ENCODE data around the gene HECW1.

The HECW1 gene

DNA sequence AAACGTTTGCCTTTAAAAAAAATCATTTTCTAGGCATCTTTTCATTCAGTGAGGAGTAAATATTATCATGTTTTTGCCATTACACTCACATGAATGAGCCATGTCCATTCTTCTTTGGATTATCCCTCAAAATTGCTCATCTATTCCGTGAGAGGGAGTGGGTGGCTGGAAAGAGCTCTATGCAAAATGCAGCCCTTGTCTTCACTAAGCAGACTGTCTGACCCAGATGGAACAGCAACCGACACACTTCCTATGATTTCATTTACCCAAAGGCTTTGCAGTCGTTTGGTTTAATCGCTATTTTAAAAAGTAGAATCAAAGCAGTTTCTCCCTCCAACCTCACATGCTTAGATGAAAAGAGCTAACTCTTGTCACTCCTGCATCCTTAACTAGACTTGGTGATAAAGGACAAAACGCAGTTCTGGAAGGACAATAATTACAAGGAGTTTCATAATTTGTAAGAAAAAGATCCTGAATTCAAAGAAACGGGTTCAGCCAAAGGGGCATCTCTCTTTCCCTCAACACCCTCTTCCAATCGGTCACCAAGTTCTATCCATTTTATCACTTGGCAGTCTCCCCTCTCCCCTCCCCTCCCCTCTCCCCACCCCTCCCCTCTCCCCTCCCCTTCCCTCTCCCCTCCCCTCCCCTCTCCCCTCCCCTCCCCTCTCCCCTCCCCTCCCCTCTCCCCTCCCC lies 272.3 kb downstream of the HECW1 start:
- no peak overlapping the region for H3K4me3 ChIP-seq (ENCODE audit: low read depth, low read length)
- TF ChIP-seq, protein P1, sequence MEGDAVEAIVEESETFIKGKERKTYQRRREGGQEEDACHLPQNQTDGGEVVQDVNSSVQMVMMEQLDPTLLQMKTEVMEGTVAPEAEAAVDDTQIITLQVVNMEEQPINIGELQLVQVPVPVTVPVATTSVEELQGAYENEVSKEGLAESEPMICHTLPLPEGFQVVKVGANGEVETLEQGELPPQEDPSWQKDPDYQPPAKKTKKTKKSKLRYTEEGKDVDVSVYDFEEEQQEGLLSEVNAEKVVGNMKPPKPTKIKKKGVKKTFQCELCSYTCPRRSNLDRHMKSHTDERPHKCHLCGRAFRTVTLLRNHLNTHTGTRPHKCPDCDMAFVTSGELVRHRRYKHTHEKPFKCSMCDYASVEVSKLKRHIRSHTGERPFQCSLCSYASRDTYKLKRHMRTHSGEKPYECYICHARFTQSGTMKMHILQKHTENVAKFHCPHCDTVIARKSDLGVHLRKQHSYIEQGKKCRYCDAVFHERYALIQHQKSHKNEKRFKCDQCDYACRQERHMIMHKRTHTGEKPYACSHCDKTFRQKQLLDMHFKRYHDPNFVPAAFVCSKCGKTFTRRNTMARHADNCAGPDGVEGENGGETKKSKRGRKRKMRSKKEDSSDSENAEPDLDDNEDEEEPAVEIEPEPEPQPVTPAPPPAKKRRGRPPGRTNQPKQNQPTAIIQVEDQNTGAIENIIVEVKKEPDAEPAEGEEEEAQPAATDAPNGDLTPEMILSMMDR (IDR thresholded peaks at IDR 0.05; ENCODE audit: control insufficient read depth, extremely low read depth, insufficient read depth): no peak
- DNase-seq (ENCODE audit: low read depth): no peak

DNA sequence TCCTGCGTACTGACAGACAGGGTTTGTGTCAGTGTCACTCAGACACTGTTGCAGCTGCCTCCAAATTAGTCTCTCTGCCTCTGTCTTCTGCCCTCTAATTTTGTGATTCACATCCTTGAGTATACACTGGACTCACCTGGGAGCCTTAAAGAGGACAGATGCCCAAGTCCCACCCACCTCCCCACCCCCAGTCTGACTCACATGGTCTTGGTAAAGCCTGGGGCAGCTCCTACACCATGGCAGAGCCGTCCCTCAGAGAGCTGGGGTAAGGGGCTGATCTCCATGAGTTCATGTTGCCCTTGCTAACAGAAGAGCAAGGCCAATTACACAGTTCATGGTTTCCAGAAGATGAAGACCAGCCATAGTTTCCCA lies 272.8 kb downstream of the HECW1 start:
- TF ChIP-seq, protein P1 (IDR thresholded peaks at IDR 0.05; ENCODE audit: control insufficient read depth, extremely low read depth, insufficient read depth): no peak
- H3K4me3 ChIP-seq (ENCODE audit: low read depth, low read length): no peak overlapping the region
- no peak for DNase-seq (ENCODE audit: low read depth)

DNA sequence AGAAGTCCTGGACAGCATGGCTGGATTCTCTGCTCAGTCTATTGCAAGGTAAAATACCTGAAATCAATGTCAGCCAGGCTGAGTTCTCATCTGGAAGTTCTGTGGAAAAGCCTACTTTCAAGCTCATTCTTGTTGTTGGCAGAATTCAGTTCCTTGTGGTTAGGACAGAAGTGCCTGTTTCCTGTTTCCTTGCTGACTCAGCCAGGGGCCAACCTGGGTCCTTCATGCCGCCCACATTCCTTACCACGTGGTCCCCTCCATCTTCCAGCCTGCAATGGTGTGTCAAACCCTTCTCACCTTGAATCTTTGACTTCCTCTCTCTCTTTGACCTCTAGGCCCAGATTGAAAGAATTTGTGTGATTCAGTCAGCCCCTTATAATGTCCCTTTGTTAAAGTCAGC lies 273.4 kb downstream of the HECW1 start:
- no peak overlapping the region for H3K4me3 ChIP-seq (ENCODE audit: low read depth, low read length)
- TF ChIP-seq, protein P1 (IDR thresholded peaks at IDR 0.05; ENCODE audit: control insufficient read depth, extremely low read depth, insufficient read depth): no peak
- DNase-seq (ENCODE audit: low read depth): no peak

DNA sequence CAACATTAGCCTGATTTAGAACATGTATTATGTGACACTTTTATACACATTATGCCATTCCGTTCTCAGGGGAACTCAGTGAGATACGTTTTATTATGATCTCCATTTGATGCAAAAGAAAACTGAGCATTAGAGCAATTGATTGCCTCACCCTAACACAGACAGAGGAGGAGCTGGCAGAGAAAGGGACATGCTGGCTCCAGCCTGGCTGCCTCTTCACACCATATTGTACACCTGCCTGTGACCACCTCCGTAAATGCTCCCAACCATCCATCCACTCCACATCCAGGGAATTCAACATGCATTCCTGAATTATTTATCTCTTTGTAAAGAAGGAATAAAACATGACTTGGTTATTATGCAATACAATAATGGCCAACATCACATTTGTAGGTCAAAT lies 275.5 kb downstream of the HECW1 start:
- no peak overlapping the region for H3K4me3 ChIP-seq (ENCODE audit: low read depth, low read length)
- no peak for DNase-seq (ENCODE audit: low read depth)
- TF ChIP-seq, protein P1 (IDR thresholded peaks at IDR 0.05; ENCODE audit: control insufficient read depth, extremely low read depth, insufficient read depth): no peak

DNA sequence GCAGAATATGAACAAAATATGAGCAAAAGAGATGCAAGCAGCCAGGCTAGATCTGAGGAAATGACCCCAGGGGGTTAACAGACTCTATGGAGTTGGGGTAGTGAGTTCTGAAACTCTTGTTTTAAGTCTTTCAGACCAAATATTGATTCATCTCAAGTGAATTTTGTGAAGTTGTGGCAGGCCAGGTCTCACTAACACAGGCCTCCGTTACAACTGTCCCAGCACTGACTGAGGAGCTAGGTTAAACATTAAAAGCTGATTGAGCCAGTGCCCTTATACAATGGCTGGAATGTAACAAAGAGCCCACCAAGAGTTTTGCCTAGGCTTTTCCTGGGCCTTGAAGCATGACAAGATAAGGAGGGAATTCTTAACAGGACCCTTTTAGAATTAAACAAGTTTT lies 278.1 kb downstream of the HECW1 start:
- TF ChIP-seq, protein P1 (IDR thresholded peaks at IDR 0.05; ENCODE audit: control insufficient read depth, extremely low read depth, insufficient read depth): no peak
- DNase-seq (ENCODE audit: low read depth): no peak
- H3K4me3 ChIP-seq (ENCODE audit: low read depth, low read length): no peak overlapping the region

DNA sequence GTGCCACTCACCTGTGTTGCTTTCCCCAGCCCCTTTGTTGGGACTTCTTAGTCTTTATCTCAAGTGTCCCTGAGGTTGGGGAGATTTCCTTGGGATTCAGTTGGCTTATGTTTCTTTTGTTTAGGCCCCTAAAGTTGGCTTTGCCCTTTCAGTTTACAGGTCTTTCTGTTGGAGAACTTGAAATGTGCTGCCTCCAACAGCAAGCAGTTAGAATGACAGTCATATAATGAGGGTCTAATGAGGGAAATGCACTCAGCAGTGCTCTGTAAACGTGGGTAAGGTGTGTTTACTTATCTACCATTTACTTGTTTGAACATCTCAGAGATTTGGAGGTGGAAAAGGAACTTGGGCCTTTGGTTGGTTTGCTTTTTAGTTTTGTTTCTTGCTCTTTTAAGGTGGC lies 279.1 kb downstream of the HECW1 start:
- DNase-seq (ENCODE audit: low read depth): no peak

More for the DNA sequence above, 279.1 kb downstream of the HECW1 start:
- TF ChIP-seq, protein P1 (IDR thresholded peaks at IDR 0.05; ENCODE audit: control insufficient read depth, extremely low read depth, insufficient read depth): no peak
- H3K4me3 ChIP-seq (ENCODE audit: low read depth, low read length): no peak overlapping the region

Measured in LNCaP clone FGC (cell line).